DOHH2 (cell line): ENCODE data around the gene ZFYVE26.

ENCODE experiments used
- CTCF ChIP-seq: fragments of 200-600 bp; sonication (generic); IDR thresholded peaks from one replicate; pipeline ENCODE4 v1.5.1; 2014; ENCODE audit warnings: antibody characterized with exemption, mild to moderate bottlenecking, low read depth, low read length; ENCODE audit not compliant: poor library complexity, severe bottlenecking
- EZH2phosphoT487 ChIP-seq: fragments of 200-600 bp; sonication (generic); IDR thresholded peaks from 2 replicates; pipeline ENCODE4 v1.6.1; 2017; ENCODE audit warnings: borderline replicate concordance, mild to moderate bottlenecking, antibody characterized with exemption, low read length, moderate library complexity, mixed read lengths

GRCh38 chr14:67765192-67765834 lies 51.1 kb downstream of the ZFYVE26 start:
- no peak for TF ChIP-seq EZH2phosphoT487
- no peak for TF ChIP-seq CTCF
